Lower leg skin (tissue), 4 donors: ENCODE measurements around the gene FBXW8. TPM values are rescaled to one million over a fixed set of nuclear protein-coding genes. Genes with fewer than 3 reads are reported as not detected.
A peak's percentile ranks its signal among the peaks of the same experiment; 100 is the strongest.

Experiments used
- DNase-seq, 2 donors: peaks; one replicate each; pipeline ENCODE4 v3.0.0-alpha.2; 2019; ENCODE audit warnings: low spot score in 2 of 2
- H3K4me3 ChIP-seq: fragments of 200-600 bp; sonication (generic); 2 replicates; pipeline ENCODE4 v1.5.1; 2017; ENCODE audit warnings: mild to moderate bottlenecking, low read depth; ENCODE audit not compliant: poor library complexity, severe bottlenecking
- POLR2A ChIP-seq, 2 donors: fragments of 450-650 bp; IDR thresholded peaks; one replicate each; pipeline ENCODE4 v1.6.1; 2016 to 2017; ENCODE audit warnings: antibody characterized with exemption in 2 of 2, mild to moderate bottlenecking in 1 of 2, moderate library complexity in 1 of 2
- WGBS, 2 donors: methylation state at CpG; one replicate each; pipeline ENCODE4 v1.1.5; 2018; 5-methylcytosine and 5-hydroxymethylcytosine counted together
- intact Hi-C: fragments of 100-400 bp; cut with DNase I; formaldehyde crosslinking; loops from one replicate; pipeline ENCODE4 v1.15.0; 2023; ENCODE audit warnings: low total_unique reads
- total RNA-seq, 4 donors: library from RNA; depleted of rRNA; stranded (reverse); fragments of >200 nt; gene quantifications; one replicate each; pipeline ENCODE4 v1.1.0, GENCODE V29; 2016
- TF ChIP-seq, protein P1 (sequence below), 3 donors: fragments of 450-650 bp; IDR thresholded peaks; one replicate each; pipeline ENCODE4 v1.5.1; 2016; ENCODE audit warnings: antibody characterized with exemption in 3 of 3, mild to moderate bottlenecking in 3 of 3, moderate library complexity in 2 of 3

FBXW8 gene
- total RNA-seq, 4 donors from 2014 or later, result 8.1 to 17.0 (median 15.8) TPM

DNA sequence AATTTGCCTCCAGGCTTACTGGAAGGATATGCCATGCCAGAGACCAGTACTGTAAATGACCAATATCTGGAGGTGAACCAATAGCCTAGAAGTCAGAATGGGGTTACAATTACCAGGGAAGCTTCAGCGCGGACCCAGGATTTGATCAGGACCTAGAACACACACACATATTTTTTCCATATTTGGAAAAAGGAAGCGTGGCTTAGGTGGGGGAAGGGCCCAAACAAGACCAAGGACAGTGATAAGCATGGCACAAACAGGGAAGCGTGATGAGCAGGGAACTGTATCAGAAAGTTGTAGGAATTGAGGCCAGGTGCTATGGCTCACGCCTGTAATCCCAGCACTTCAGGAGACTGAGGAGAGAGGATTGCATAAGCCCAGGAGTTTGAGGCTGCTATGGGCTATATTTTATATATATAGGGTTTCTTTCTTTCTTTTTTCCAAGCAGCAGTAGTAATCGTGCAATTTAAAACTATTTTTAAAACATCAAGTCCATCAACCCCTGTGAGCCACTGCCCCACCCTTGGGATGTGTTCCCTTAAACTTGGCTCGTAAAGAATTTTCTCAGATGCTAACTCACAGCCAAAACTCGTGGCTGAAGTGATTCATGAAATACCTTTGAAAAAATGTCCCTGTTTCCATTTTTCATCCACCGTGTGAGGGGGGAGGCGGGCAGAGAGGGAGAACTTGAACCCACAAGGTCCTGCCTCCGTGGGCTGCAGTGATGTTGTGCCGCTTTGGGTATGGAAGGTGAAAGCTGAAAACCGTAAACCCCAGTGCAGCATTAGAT is 46.2 kb upstream of the FBXW8 start:
- 45 to 47% methylated on average over 13 of the region's 13 CpGs for WGBS, 2 donors
- intact Hi-C loops, result no loop called here
- no peak for TF ChIP-seq POLR2A (IDR thresholded peaks at IDR 0.05)
- TF ChIP-seq, protein P1, sequence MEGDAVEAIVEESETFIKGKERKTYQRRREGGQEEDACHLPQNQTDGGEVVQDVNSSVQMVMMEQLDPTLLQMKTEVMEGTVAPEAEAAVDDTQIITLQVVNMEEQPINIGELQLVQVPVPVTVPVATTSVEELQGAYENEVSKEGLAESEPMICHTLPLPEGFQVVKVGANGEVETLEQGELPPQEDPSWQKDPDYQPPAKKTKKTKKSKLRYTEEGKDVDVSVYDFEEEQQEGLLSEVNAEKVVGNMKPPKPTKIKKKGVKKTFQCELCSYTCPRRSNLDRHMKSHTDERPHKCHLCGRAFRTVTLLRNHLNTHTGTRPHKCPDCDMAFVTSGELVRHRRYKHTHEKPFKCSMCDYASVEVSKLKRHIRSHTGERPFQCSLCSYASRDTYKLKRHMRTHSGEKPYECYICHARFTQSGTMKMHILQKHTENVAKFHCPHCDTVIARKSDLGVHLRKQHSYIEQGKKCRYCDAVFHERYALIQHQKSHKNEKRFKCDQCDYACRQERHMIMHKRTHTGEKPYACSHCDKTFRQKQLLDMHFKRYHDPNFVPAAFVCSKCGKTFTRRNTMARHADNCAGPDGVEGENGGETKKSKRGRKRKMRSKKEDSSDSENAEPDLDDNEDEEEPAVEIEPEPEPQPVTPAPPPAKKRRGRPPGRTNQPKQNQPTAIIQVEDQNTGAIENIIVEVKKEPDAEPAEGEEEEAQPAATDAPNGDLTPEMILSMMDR (IDR thresholded peaks at IDR 0.05), result no peak
- H3K4me3 ChIP-seq, result no peak overlapping the region
- DNase-seq, result peak in 1 of 2 donors; percentile 15

DNA sequence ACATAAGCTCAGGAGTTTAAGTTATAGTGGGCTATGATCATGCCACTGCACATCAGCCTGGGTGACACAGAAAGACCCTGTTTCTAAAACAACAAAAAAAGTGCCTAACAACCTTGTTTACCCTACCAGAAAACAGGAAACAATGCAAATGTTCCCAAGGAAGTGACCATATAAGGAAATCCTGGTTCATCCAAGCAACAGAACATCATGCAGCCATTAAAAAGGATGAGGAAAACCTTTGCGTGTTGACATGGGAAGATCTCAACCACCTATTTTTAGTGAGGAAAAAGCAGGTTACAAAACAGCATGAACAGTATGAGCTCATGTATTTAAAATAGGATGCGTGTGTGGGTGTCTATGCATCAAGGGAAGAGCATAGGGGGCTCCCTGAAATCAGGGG is 43.2 kb upstream of the FBXW8 start:
- intact Hi-C loops, result no loop called here
- TF ChIP-seq, protein P1 (IDR thresholded peaks at IDR 0.05), result no peak
- no peak for TF ChIP-seq POLR2A (IDR thresholded peaks at IDR 0.05)
- H3K4me3 ChIP-seq, result no peak overlapping the region
- DNase-seq, result no peak
- WGBS, 2 donors, result 80 to 92% methylated on average over 2 of the region's 2 CpGs

DNA sequence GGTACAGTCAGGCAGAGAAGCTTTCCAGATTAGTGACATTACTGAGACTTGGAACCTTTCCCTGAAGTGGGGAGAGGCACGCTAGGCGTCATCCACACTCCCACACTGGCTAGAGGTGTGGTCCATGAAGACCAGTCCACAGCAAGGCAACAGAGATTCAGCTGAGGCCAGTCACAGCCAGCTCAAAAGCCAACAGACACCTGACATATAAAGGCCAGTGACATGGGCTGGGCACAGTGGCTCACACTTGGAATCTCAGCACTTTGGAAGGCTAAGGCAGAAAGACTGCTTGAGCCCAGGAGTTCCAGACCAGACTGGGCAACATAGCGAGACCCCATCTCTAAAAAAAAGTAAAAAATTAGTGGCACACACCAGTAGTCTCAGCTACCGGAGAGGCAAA is 40.4 kb upstream of the FBXW8 start:
- TF ChIP-seq, protein P1 (IDR thresholded peaks at IDR 0.05), result no peak
- TF ChIP-seq POLR2A (IDR thresholded peaks at IDR 0.05), result no peak
- DNase-seq, result no peak
- no peak overlapping the region for H3K4me3 ChIP-seq
- WGBS, 2 donors, result 58 to 60% methylated on average over 4 of the region's 4 CpGs
- intact Hi-C loops, result no loop called here

DNA sequence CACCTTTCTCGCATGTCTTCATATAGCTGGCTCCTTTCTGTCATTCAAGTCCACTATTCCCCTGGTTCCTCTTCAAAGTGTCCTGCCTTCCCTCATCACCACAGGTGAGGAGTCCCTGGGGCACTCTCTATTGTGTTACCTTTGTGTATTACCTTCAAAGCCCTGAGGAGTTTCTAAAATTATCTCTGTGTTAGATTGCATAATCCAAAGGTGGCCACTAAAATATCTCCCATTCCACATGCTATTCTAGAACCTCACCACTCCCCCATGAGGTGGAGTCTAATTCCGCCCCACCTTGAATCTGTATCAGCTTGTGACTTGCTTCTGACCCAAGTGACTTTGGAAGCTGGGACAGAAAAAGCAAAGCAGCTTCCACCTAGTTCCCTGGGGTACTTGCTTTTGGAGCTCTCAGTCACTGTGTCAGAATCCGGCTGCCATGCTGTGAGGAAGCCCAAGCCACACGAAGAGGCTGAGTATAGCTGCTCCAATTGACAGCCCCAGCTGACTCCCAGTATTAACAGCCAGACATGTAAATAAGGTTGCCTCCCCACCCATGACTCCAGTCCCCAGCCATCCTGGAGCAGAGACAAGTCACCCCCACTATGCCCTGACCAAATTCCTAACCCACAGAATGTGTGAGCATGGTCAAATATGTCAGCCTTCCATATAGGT is 36.3 kb upstream of the FBXW8 start:
- H3K4me3 ChIP-seq, result no peak overlapping the region
- TF ChIP-seq, protein P1 (IDR thresholded peaks at IDR 0.05), result no peak
- TF ChIP-seq POLR2A (IDR thresholded peaks at IDR 0.05), result no peak
- DNase-seq, result no peak
- 91 to 97% methylated on average over 4 of the region's 4 CpGs for WGBS, 2 donors
- intact Hi-C loops, result no loop called here

DNA sequence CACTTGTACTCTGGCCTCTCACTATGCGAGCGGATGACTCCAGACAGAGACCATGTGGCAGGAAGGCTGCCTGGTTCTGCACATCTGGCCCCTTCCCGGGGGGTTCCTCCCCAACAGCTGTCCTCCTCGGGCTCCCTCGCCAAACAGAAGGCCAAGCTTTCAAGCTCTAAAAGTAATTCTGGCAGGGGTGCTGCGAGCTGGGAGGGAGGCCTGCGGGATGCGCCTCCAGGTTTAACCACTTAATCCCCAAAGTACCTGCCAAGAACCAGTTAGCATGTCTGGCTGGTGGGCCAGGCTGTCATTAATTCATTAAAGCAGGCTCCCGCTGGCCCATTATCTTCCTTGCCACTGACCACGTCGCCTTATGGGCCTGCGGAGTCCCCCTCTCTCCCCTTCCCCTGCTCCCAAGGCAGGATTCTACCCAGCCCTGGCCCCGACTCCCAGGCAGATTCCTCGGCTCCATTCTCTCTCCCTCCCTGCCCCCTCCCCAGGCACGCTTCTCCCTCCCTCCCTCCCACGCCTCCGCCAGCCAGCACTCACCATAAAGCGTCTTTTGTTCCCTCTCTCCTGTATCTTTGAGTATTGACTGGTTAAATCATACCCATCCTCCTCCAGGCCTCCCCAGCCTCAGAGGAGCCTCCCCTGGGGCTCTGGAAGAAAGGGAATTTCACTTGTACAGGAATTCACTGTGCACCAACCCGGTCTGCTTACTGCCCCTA is 34.4 kb upstream of the FBXW8 start:
- TF ChIP-seq POLR2A (IDR thresholded peaks at IDR 0.05), result no peak
- TF ChIP-seq, protein P1 (IDR thresholded peaks at IDR 0.05), result no peak
- intact Hi-C loops, result no loop called here
- DNase-seq, result no peak
- 13 to 19% methylated on average over 19 of the region's 19 CpGs for WGBS, 2 donors
- no peak overlapping the region for H3K4me3 ChIP-seq
